ENCODE measurements around the gene SPDYE11. TPM values are rescaled to one million over a fixed set of nuclear protein-coding genes. Genes with fewer than 3 reads are reported as not detected.
"Not testable (repeated sequence)": the region's sequence is repeated elsewhere in the genome, so short reads cannot be mapped to it uniquely, and the experiment has no call there.

SPDYE11 gene
- not detected in 2 replicates for total RNA-seq

- DNase-seq (ENCODE audit: low spot score); H3K4me3 Mint-ChIP-seq (ENCODE audit: low read depth); H3K27me3 Mint-ChIP-seq (ENCODE audit: low read depth); H3K4me1 Mint-ChIP-seq (ENCODE audit: low read depth); H3K9me3 Mint-ChIP-seq; intact Hi-C loops (cut with micrococcal nuclease); H3K27ac Mint-ChIP-seq; H3K36me3 Mint-ChIP-seq (ENCODE audit: low read depth): not testable (repeated sequence)
Observed at GRCh38 chr7:73057811-73058210, at the start of gene SPDYE11. Gene SPDYE11, minus strand, starts transcription at chr7:73057911. Its CDS starts 1,800 bp downstream, at chr7:73056111.

- intact Hi-C loops (cut with micrococcal nuclease); DNase-seq (ENCODE audit: low spot score); H3K9me3 Mint-ChIP-seq; H3K4me1 Mint-ChIP-seq (ENCODE audit: low read depth); H3K27ac Mint-ChIP-seq; H3K4me3 Mint-ChIP-seq (ENCODE audit: low read depth); H3K27me3 Mint-ChIP-seq (ENCODE audit: low read depth); H3K36me3 Mint-ChIP-seq (ENCODE audit: low read depth): not testable (repeated sequence)
Observed at GRCh38 chr7:73085938-73086337, 28.2 kb upstream of the SPDYE11 start, which contains the start of gene SPDYE9. Gene SPDYE9, minus strand, starts transcription at chr7:73086038. Its CDS starts 1,800 bp downstream, at chr7:73084238.

GRCh38 chr7:73029666-73030065 is 28.0 kb downstream of the SPDYE11 start, which contains the start of gene SPDYE8:
Gene SPDYE8, minus strand, starts transcription at chr7:73029766. Its CDS starts 1,800 bp downstream, at chr7:73027966.
- H3K9me3 Mint-ChIP-seq; H3K4me3 Mint-ChIP-seq (ENCODE audit: low read depth); DNase-seq (ENCODE audit: low spot score); H3K36me3 Mint-ChIP-seq (ENCODE audit: low read depth); intact Hi-C loops (cut with micrococcal nuclease); H3K27ac Mint-ChIP-seq; H3K4me1 Mint-ChIP-seq (ENCODE audit: low read depth); H3K27me3 Mint-ChIP-seq (ENCODE audit: low read depth): not testable (repeated sequence)

GRCh38 chr7:73006491-73006890 is 51.2 kb downstream of the SPDYE11 start:
- H3K4me1 Mint-ChIP-seq (ENCODE audit: low read depth); H3K27me3 Mint-ChIP-seq (ENCODE audit: low read depth); DNase-seq (ENCODE audit: low spot score); intact Hi-C loops (cut with micrococcal nuclease); H3K9me3 Mint-ChIP-seq; H3K27ac Mint-ChIP-seq: not testable (repeated sequence)
- Mint-ChIP-seq H3K36me3 (ENCODE audit: low read depth) (peaks cover 10% of the 10 kb centered on the region), H3K4me3 (ENCODE audit: low read depth) (peak overlapping the region; percentile 37)

GRCh38 chr7:73005693-73006447 is 51.8 kb downstream of the SPDYE11 start:
- Mint-ChIP-seq H3K36me3 (ENCODE audit: low read depth) (peaks cover 10% of the 10 kb centered on the region), H3K4me3 (ENCODE audit: low read depth) (peak overlapping the region; percentile 89), H3K27ac (peak overlapping the region; percentile 99)
- H3K27me3 Mint-ChIP-seq (ENCODE audit: low read depth); intact Hi-C loops (cut with micrococcal nuclease); H3K4me1 Mint-ChIP-seq (ENCODE audit: low read depth); H3K9me3 Mint-ChIP-seq: not testable (repeated sequence)
- peak; percentile 90 for DNase-seq (ENCODE audit: low spot score)

- peak overlapping the region; percentile 99 for H3K27ac Mint-ChIP-seq
- H3K4me1 Mint-ChIP-seq (ENCODE audit: low read depth); H3K9me3 Mint-ChIP-seq; intact Hi-C loops (cut with micrococcal nuclease); H3K27me3 Mint-ChIP-seq (ENCODE audit: low read depth): not testable (repeated sequence)
- peak overlapping the region; percentile 89 for H3K4me3 Mint-ChIP-seq (ENCODE audit: low read depth)
- H3K36me3 Mint-ChIP-seq (ENCODE audit: low read depth) = peaks cover 10% of the 10 kb centered on the region
- DNase-seq (ENCODE audit: low spot score) = peak; percentile 70
Observed at GRCh38 chr7:73005356-73005692, 52.4 kb downstream of the SPDYE11 start.

GRCh38 chr7:72997887-72998468 is 59.7 kb downstream of the SPDYE11 start:
- H3K36me3 Mint-ChIP-seq (ENCODE audit: low read depth); H3K9me3 Mint-ChIP-seq; H3K27ac Mint-ChIP-seq; intact Hi-C loops (cut with micrococcal nuclease); H3K4me3 Mint-ChIP-seq (ENCODE audit: low read depth); H3K4me1 Mint-ChIP-seq (ENCODE audit: low read depth); DNase-seq (ENCODE audit: low spot score); H3K27me3 Mint-ChIP-seq (ENCODE audit: low read depth): not testable (repeated sequence)

Other genes starting within 250 kb of the SPDYE11 start
- 3.6 and 4.5 TPM in 2 replicates for gene TYW1B, start 229.7 kb downstream of the SPDYE11 start, total RNA-seq
- gene POM121, start 132.8 kb downstream of the SPDYE11 start, total RNA-seq = 70.6 and 71.4 TPM in 2 replicates
- gene TRIM74, start 88.4 kb downstream of the SPDYE11 start, total RNA-seq = 0.43 and 0.69 TPM in 2 replicates
- not detected in 2 replicates for gene SPDYE8, start 28.1 kb downstream of the SPDYE11 start, total RNA-seq
- gene SPDYE9, start 28.1 kb upstream of the SPDYE11 start, total RNA-seq = not detected in 2 replicates